Measurements from ENCODE around the gene ZNF408. TPM values are rescaled to one million over a fixed set of nuclear protein-coding genes. Genes with fewer than 3 reads are reported as not detected.

The ZNF408 gene
- total and polyA plus RNA-seq, 2 of the 13 experiments (the other 11 are each of a cell fraction or from before 2014, with no cell fraction given) = 11.2 to 12.5 TPM

GRCh38 chr11:46718155-46719019 lies 17.6 kb downstream of the ZNF408 start (continued):
- TF ChIP-seq ATF2 (CRISPR knock-in tag; IDR thresholded peaks at IDR 0.05) (peak; percentile 89), ZNF350 (CRISPR knock-in tag; IDR thresholded peaks at IDR 0.05; ENCODE audit: borderline replicate concordance, low read depth) (peak; percentile 84), ZNF589 (CRISPR knock-in tag; conservative IDR thresholded peaks at IDR 0.05) (no peak; the same call in 1 of the 2 replicates), ZNF292 (CRISPR knock-in tag; IDR thresholded peaks at IDR 0.05; ENCODE audit: borderline replicate concordance, low read depth) (0 out of 2 replicates have a peak, but pooled peaks have one; percentile 50), ZSCAN22 (CRISPR knock-in tag; IDR thresholded peaks at IDR 0.05) (no peak), ZNF562 (CRISPR knock-in tag; IDR thresholded peaks at IDR 0.05; ENCODE audit: borderline replicate concordance) (no peak), ARID5B (CRISPR knock-in tag; IDR thresholded peaks at IDR 0.05) (peak; percentile 92), DPF2 (CRISPR knock-in tag; IDR thresholded peaks at IDR 0.05; ENCODE audit: borderline replicate concordance, low read depth) (peak; percentile 95), ZNF788 (CRISPR knock-in tag; IDR thresholded peaks at IDR 0.05; ENCODE audit: borderline replicate concordance) (peak; percentile 93; the same call in 1 of the 2 replicates), SALL2 (CRISPR knock-in tag; IDR thresholded peaks at IDR 0.05) (peak; percentile 36; the same call in 1 of the 2 replicates), SCMH1 (CRISPR knock-in tag; IDR thresholded peaks at IDR 0.05; ENCODE audit: borderline replicate concordance) (no peak), HNRNPK (IDR thresholded peaks at IDR 0.05; ENCODE audit: low read depth, low read length, poor library complexity, severe bottlenecking) (no peak), CEBPG (CRISPR knock-in tag; IDR thresholded peaks at IDR 0.05) (peak; percentile 51), ZNF3 (CRISPR knock-in tag; IDR thresholded peaks at IDR 0.05) (no peak), ZNF883 (CRISPR knock-in tag; IDR thresholded peaks at IDR 0.05; ENCODE audit: not compliant biosample characterization) (peak; percentile 50), KMT2A (CRISPR knock-in tag; IDR thresholded peaks at IDR 0.05) (0 out of 2 replicates have a peak, but pooled peaks have one; percentile 44), ZNF101 (CRISPR knock-in tag; IDR thresholded peaks at IDR 0.05; ENCODE audit: borderline replicate concordance, low read depth) (no peak), HNF4A (CRISPR knock-in tag; IDR thresholded peaks at IDR 0.05) (peak; percentile 97)
- TF ChIP-seq, protein P1, sequence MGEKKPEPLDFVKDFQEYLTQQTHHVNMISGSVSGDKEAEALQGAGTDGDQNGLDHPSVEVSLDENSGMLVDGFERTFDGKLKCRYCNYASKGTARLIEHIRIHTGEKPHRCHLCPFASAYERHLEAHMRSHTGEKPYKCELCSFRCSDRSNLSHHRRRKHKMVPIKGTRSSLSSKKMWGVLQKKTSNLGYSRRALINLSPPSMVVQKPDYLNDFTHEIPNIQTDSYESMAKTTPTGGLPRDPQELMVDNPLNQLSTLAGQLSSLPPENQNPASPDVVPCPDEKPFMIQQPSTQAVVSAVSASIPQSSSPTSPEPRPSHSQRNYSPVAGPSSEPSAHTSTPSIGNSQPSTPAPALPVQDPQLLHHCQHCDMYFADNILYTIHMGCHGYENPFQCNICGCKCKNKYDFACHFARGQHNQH (CRISPR knock-in tag; IDR thresholded peaks at IDR 0.05) = peak; percentile 90
